PC-3 (cell line): ENCODE data around the gene CFAP410.

Experiments used
- EZH2 ChIP-seq: fragments of 300-600 bp; sonication (generic); IDR thresholded peaks from one replicate; pipeline ENCODE4 v1.6.1; 2017; ENCODE audit warnings: antibody characterized with exemption, mild to moderate bottlenecking, low read length; ENCODE audit not compliant: unreplicated experiment
- TF ChIP-seq, protein P1 (sequence below): fragments of 300-600 bp; sonication (generic); conservative IDR thresholded peaks from 2 replicates; pipeline ENCODE4 v1.5.1; 2017; ENCODE audit warnings: antibody characterized with exemption, low read depth, mild to moderate bottlenecking, low read length

DNA sequence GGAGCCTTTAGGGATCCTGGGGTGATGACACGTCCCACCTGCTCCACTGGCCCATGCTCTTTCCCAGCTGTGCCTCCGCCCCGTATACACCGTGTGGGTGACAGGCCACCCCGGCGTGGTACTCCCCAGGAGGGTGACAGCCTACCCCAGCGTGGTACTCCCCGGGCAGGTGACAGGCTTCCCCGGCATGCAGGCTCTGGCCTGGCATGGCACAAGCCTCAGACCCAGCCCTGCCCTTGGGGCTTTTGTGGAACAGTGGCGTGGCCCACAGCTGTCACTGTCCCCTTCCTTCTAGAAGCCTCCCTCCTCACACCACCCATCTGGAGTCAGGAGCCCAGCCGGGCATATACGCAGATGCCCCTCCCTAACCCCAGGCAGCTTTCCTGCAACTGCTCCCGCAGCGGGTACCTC lies 44.0 kb downstream of the CFAP410 start:
- no peak for TF ChIP-seq EZH2
- TF ChIP-seq, protein P1, sequence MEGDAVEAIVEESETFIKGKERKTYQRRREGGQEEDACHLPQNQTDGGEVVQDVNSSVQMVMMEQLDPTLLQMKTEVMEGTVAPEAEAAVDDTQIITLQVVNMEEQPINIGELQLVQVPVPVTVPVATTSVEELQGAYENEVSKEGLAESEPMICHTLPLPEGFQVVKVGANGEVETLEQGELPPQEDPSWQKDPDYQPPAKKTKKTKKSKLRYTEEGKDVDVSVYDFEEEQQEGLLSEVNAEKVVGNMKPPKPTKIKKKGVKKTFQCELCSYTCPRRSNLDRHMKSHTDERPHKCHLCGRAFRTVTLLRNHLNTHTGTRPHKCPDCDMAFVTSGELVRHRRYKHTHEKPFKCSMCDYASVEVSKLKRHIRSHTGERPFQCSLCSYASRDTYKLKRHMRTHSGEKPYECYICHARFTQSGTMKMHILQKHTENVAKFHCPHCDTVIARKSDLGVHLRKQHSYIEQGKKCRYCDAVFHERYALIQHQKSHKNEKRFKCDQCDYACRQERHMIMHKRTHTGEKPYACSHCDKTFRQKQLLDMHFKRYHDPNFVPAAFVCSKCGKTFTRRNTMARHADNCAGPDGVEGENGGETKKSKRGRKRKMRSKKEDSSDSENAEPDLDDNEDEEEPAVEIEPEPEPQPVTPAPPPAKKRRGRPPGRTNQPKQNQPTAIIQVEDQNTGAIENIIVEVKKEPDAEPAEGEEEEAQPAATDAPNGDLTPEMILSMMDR = no peak
